Gastroesophageal sphincter (tissue), 3 donors: ENCODE measurements around the gene PRND.

Experiments used
- EP300 ChIP-seq: sonication (generic); formaldehyde crosslinking; IDR thresholded peaks from one replicate; pipeline ENCODE4 v1.6.1; 2017; ENCODE audit warnings: antibody characterized with exemption, mild to moderate bottlenecking
- POLR2A ChIP-seq, 2 donors: fragments of 450-650 bp; IDR thresholded peaks; one replicate each; pipeline ENCODE4 v1.6.1; 2017; ENCODE audit warnings: antibody characterized with exemption in 2 of 2, mild to moderate bottlenecking in 2 of 2, moderate library complexity in 1 of 2
- TF ChIP-seq, protein P1 (sequence below), 4 experiments: fragments of 200-600 bp in 2 of 4; fragments of 450-650 bp in 2 of 4; sonication (generic) in 1 of 4; IDR thresholded peaks; one replicate each; pipeline ENCODE4 v1.5.1; 2017 to 2019; ENCODE audit warnings: antibody characterized with exemption in 4 of 4, mild to moderate bottlenecking in 2 of 4, moderate library complexity in 2 of 4

DNA sequence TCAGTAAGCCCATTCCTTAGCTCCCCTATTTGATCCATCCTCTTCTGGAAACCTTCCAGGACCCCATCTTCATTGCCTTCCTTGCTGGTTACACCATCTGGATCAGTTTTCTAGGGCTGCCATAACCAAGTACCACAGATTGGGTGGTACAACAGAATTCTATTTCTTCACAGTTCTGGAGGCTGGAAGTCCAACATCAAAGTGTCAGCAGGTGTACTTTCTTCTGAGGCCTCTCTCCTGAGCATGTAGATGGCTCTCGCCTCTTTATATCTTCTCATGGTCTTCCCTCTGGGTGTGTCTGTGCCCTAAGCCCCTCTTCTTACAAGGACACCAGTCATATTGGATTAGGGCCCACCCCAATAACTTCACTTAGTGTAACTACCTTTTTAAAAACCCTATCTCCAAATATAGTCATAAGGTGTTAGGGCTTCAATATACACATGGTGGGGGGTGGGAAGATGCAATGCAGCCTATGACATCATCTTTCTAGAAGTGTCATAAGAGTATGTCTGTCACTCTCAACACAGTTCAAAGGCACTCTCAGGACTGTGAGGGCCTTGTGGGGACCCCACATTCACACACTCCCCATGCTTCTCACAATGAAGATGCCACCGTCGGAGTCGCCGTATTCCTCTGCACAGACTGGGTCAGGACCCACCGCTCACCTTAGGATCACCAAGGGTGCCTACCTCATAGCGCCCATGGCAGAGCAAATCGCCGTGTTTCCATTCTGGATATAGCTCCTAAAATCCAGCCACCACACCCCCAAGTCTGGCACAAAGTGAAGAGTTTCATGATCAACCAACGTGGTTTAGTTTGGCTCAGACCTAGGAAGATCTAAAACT lies 12.2 kb upstream of the PRND start:
- TF ChIP-seq POLR2A (IDR thresholded peaks at IDR 0.05) = no peak
- TF ChIP-seq, protein P1, sequence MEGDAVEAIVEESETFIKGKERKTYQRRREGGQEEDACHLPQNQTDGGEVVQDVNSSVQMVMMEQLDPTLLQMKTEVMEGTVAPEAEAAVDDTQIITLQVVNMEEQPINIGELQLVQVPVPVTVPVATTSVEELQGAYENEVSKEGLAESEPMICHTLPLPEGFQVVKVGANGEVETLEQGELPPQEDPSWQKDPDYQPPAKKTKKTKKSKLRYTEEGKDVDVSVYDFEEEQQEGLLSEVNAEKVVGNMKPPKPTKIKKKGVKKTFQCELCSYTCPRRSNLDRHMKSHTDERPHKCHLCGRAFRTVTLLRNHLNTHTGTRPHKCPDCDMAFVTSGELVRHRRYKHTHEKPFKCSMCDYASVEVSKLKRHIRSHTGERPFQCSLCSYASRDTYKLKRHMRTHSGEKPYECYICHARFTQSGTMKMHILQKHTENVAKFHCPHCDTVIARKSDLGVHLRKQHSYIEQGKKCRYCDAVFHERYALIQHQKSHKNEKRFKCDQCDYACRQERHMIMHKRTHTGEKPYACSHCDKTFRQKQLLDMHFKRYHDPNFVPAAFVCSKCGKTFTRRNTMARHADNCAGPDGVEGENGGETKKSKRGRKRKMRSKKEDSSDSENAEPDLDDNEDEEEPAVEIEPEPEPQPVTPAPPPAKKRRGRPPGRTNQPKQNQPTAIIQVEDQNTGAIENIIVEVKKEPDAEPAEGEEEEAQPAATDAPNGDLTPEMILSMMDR (IDR thresholded peaks at IDR 0.05) = no peak
- TF ChIP-seq EP300 = no peak
